ENCODE results near the gene GCN1.

GCN1 gene

GRCh38 chr12:120142231-120142877, 52.2 kb downstream of the GCN1 start:
- DNase-seq (ENCODE audit: low read depth, low spot score), result no peak

- no peak for DNase-seq (ENCODE audit: low read depth, low spot score)
These were observed 53.2 kb downstream of the GCN1 start for GRCh38 chr12:120141336-120141735.

GRCh38 chr12:120140603-120141002, 53.9 kb downstream of the GCN1 start:
- peak; percentile 11 for DNase-seq (ENCODE audit: low read depth, low spot score)

GRCh38 chr12:120139958-120140357, 54.6 kb downstream of the GCN1 start:
- no peak for DNase-seq (ENCODE audit: low read depth, low spot score)

- no peak for DNase-seq (ENCODE audit: low read depth, low spot score)
These were observed 56.1 kb downstream of the GCN1 start for GRCh38 chr12:120138366-120138765.

DNA sequence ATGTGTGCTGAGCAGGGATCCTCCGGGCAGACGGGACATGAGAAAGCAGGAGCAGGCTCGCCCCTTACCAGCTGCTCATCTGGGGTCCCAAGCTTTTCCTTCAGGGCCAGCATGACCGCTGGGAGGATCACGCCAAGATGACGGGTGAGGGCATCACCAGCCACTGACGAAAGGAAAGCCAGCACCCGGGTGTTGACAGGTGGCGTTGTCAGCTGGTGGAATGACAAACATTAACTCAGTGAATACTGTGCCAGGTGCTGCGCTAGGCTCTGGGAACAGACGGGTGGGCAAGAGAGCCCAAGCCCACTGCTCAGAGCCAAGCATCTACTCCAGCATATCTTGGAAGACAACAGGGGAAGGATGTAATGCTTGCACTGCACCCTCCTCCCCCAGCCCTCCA, 56.7 kb downstream of the GCN1 start:
- no peak for DNase-seq (ENCODE audit: low read depth, low spot score)

- DNase-seq (ENCODE audit: low read depth, low spot score), result peak; percentile 80
These were observed 58.3 kb downstream of the GCN1 start for GRCh38 chr12:120136093-120136770.

GRCh38 chr12:120134307-120134980, 60.1 kb downstream of the GCN1 start:
- DNase-seq (ENCODE audit: low read depth, low spot score), result no peak

DNA sequence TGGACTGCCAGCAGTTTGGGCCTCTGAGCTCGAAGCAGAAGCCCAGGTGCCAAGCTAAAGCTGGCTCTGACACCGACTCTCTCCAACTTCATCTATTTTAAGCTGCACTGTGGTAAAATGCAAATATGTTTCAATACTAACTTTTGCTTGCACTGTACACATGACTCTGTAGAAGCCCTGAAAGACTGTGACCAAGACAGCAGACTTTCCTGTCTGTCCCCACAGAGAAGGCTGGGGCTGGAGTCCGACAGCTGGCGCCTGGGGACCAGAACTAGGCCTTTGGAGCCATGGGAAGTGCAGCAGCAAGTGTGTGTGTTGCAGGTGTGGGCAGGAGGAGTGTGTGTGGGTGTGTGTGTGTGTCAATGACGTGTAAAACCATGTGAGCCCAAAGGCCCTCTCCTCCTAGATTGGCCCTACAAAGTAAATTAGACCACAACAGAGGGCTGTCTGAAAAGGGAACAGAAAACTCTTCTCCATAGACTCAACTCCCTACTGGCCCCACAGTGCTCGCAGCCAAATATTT, 61.6 kb downstream of the GCN1 start:
- no peak for DNase-seq (ENCODE audit: low read depth, low spot score)

DNA sequence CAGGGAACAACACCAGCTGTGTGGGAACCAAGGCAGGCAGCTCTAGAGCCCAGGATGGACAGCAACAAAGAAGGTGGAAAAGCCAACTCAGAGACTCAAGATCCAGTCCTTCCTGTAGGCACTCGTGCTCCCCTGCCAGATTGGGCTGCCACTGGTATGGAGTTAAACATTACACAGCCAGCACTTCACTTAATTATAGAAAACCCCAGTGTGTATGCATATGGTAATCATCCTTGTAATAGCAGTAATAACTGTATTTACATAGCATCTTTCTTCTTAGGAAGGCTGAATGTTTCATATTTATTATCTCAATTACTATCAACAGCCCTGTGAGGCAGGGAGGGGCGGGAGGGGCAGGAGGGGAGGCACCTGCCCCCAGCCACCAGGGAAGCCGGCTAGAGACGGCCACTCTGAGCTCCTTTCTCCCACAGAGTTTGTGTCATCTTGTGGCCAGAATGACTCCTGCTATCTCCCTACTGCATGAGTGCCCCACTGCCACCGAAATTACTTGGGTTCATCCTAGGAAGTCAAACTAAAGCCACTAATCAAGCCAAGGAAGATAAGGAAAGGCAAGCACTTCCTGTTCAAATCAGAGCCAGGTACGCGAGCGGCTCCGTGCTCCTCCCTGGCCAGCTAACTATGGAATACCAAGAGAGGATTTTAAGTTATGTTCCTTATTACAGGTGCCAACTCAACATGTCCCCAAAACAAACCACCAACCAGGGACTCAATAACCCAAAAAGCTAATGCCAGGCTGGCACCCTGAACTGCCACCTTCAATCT, 62.3 kb downstream of the GCN1 start:
- DNase-seq (ENCODE audit: low read depth, low spot score), result no peak

DNA sequence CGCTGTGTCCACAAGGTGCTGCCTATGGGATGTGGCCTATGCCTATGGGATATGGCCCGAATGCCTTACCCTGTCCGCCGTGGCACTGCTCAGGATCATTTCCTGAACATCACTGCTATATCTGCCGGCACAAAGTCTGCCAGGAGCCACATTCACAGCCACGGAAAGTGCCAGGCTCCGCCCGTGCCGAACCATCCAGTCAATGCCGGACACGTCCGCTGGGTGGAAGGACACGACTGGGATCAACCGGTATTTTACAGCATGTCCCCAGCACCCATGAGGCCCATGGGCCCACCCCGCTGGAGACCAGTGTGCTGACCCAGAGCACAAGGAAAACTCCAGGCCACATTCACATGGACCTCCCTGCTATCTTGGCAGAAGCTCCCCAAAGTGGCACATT, 63.4 kb downstream of the GCN1 start:
- no peak for DNase-seq (ENCODE audit: low read depth, low spot score)

GRCh38 chr12:120130011-120130410, 64.5 kb downstream of the GCN1 start:
- no peak for DNase-seq (ENCODE audit: low read depth, low spot score)

GRCh38 chr12:120126635-120127005, 67.9 kb downstream of the GCN1 start:
- DNase-seq (ENCODE audit: low read depth, low spot score), result no peak

DNA sequence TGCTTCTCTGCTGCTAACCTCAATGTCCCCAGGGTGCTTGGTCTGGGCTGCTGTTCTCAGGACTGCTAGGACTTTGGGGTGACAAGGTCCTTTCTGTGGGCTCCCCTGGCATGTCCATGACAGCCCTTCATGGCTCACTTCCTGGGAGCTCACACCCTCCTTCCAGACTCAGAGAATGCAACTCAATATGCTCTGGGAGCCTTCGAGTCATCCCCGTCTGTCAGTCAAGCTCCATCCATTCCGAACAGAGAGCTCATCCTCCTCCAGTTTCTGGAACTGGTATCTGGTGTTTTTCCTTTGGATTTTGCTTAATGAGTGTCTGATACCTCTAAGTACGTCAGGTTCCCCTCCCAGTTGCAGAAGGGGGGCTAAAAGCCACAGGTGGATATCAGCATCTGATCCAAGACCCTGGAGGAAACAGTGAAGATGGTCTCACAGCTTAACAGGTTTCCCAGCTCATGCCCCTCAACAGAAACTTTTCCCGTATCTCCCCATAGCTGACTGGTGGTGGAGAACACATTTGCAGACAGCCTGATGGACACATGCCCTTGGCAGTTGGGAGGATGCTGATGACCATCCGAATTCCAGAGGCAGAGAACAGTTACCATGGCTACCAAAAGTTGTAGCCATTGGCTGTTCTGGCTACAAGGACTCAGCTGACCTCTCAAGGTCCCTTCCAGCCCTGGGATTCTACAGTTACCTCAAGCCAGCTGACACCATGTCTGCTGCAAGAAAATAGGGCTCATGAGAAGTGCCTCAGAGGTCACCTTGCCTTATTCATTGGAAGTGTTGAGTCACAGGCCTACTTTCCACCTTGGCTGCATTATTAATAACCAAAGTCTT, 68.5 kb downstream of the GCN1 start:
- DNase-seq (ENCODE audit: low read depth, low spot score), result no peak

DNA sequence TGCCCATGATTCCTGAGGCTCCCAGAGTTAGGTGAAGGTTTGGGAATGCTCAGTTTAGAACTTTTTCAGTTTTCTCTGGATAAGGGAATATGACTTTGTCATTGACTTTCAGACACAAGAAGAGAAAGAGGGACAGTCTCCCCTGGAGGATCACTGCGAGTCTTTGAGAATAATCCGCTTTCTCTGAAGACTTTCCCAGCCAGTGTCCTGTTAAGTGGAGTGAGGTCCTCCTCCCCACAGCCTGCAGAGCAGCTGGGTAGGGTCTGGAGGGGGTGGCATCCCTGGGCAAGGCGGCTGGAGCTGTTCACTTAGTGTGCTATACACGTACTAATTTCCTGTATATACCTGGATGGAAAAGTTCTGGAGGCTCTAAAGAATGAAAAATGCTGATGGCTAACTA, 69.5 kb downstream of the GCN1 start:
- DNase-seq (ENCODE audit: low read depth, low spot score), result no peak

DNA sequence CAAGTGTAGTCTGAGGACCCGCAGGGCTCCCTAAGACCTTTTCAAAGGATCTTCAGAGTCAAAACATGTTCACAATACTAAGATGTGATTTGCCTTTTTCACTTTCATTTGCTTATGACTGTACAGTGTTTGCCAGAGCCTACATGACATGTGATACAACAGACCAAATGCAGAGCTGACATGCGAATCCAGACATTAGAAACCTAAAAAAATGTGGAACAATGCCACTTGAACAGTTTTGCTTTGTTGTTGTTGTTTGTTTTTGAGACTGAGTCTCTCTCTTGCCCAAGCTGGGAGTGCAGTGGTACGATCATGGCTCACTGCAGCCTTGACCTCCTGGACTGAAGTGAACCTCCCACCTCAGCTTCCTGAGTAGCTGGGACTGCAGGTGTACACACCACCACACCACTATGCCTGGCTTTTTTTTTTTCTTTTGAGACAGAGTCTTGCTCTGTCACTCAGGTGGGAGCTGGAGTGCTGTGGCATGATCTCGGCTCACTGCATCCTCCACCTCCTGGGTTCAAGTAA, 72.7 kb downstream of the GCN1 start:
- DNase-seq (ENCODE audit: low read depth, low spot score), result no peak

DNA sequence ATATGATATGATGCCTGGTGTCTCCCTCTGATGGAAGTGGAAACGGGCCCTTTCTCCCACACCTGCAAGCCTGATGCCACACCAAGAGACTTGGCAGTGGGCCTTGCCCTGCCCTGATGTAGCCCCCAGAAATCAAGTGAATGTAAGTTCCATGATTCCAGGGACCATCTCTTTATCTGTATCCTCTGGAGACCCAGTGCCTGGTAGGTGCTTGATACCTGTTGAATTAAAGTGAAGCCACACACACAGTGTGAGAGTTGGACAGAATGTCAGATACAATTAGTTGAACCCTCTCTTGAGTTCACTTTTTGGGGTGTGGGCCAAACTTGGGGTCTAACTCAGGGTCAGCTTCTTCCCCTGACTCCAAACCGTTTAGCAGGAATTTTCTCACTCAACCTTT, 73.2 kb downstream of the GCN1 start:
- no peak for DNase-seq (ENCODE audit: low read depth, low spot score)

DNA sequence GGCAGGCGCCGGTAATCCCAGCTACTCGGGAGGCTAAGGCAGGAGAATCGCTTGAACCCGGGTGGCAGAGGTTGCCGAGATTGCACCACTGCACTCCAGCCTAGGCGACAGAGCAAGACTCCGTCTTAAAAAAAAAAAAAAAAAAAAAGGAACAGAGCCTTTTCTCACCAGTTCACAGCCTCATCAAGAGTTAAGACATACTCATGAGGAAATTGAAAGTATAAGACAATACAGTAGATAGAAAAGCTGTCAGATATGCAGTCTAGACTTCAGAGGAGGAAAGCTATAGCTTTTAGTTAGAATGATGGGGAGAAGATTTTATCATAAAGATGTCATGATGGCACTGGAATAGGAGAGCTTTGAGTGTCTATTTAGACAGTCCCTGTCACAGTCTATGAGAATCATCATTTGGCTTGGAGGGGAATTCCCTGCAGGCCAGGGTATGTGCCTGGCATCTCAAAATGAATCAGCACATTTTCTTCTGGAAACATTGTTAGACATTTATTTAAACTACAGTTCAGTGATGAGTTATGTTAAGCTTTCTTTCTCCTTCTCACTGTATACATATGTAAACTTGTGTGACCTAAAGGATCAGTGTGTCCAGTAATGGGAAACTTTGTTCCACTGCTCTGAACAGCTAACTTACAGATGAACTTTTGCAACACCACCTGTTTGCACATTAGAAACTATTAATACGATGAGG, 75.1 kb downstream of the GCN1 start:
- no peak for DNase-seq (ENCODE audit: low read depth, low spot score)

DNA sequence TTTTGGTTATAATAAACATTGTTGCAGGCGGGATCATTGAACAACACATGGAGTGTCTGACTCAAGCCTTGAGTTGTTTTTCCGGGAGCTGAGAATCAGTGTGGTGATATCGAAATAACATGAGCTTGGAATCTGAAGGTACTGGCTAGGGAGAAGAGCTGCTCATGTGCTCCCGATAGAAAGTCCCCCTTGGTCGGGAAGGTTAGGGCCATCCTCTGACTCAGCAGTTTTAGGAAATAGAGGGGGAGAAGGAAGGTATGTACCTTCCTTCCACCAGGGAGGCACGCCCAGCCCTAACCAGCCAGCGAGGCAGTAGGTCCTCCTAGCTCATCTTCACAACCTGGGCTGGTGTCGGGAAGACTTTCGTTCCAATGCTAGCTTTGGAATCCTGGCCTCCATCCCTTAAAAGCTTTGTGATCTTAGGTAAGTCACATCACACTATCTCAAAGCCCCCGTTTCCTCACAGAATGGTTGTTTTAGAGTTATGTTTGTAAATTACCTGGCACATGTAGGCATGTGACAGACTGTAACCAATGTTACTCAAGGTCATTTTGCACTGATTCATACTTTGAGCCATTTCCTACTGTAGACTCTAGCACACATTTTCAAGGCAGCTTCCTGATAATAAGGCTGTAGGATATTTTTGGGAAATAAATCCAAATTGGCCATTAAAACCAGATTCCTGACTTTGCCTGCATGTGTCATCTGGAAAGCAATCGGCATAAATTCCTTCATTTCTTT, 76.0 kb downstream of the GCN1 start:
- DNase-seq (ENCODE audit: low read depth, low spot score), result peak; percentile 85

DNA sequence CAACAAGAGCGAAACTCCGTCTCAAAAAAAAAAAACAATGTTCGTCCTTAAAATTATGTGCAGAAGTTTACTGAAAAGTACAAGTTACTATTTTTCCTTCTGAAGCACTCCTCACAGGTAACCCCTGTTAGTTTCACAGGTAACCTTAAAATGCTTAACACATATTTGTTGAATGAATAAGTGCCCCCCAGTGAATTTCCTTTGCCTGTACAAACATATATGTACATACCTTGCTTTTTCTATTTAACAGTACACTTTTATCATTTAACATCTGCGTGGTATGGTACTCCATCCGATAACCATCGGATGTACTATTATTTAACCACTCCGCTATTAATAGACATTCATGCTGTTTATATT, 76.6 kb downstream of the GCN1 start:
- no peak for DNase-seq (ENCODE audit: low read depth, low spot score)

Measured in ELF-1 (cell line).